Measurements from ENCODE around the gene TLL1.

The TLL1 gene

DNA sequence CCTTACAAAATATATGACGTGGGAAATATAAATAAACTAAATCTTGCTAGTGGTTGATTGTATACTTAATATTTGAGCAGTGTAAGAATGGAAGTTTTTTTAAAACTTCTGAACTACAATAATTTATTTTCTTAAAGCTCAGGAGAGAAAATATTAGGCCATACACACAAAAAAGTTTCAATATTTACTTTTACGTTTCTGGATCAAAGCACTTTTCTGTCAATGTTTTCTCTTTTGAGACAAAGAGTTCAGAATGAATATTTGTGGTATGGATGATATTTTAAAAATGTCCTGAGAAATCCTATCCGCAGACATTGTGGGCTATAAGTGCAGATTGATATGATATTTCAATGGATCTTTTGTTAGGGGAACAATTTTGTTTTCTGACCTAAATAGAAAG, 109.9 kb downstream of the TLL1 start:
- DNase-seq: no peak

DNA sequence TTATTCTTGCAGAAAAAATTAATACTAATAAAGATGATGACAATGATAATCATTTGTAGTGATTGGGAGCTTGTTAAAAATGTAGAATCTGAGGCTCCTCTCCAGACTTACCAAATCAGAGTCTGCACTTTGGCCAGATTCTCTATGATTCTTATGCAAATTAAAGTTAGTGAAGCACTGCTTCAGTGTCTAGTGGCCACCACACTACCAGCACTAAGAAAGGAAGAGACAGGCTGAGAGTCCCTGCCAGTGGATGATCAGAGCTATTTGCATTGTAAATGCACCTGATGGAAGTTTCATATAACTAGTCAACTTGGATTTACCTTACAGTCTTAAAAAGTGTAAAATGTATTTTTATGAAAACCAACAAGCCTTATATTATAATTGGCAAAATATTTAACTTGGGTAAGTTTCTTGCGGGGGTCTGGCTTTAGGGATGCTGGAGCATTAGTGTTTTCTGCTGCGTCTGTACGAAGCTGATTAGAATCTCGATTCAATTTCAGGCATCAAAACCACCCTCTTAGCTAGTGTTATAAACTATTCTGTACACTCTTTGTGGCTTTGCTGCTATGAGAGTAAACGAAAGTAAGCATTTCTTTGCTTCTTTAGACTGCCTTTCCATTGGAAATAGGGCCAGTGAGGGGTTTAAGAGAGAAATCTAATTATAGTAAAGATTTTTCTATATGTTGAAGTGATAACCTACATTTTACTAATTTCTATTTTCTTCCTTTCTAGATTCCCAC, 114.1 kb downstream of the TLL1 start:
- DNase-seq: peak; percentile 18

DNA sequence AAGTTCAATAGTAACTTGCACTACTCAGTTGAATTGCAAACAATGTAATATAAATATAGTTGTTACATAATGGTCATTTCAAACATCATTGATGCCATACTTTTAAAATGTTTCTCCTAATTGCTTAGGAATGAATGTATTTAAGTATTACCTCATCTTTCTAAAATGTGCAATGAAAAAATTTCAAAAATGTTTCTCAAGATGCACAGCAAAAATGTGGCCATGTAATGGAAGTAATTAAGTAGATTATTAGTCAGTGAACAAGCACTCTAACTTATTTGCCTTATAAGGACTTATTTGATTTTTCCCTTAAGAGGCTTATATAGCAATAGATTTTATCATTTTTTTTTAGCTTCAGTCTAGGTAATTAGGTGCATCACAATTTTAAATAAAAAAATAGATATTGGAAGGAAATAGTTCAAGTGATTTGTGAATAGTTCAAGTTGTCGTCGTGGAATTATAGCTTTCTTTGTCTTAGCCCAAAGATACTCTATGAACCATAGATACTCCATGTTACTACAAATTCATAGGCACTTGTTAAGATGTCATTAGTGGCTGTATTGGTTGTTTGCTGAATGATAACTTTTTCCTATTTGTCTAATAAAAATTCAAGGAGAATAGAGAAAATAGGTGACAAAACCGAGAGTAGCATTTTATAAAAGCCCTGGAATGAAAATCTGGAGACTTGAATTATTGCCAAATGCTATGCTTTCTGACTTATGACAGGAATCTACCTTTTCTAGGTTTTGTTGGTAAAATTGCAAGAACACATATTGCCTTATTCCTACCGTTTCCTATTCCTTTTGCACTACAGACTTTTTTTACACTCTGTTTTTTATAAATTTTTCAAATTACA, 118.5 kb downstream of the TLL1 start:
- no peak for DNase-seq

GRCh38 chr4:165992283-165992682, 119.2 kb downstream of the TLL1 start:
- no peak for DNase-seq

DNA sequence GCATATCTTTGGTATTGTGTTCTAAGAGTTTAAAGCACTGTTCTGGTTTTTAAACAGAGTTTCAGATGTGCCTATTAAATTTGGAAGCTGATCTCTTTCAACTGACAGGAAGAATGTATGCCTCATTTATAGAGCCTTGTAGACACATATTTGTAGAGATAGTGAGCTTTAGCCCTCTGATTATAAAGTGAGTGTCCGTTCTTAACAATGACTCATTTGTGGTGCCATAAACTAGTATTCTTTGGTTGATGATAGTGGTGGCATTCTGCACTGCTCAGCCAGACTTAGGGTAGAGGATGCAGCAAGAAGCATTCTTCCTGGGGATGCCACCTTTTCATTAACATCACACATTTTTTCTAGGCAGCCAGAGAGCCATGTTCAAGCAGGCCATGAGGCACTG, 121.7 kb downstream of the TLL1 start:
- DNase-seq: no peak

GRCh38 chr4:166003811-166004210, 130.8 kb downstream of the TLL1 start:
- no peak for DNase-seq

DNA sequence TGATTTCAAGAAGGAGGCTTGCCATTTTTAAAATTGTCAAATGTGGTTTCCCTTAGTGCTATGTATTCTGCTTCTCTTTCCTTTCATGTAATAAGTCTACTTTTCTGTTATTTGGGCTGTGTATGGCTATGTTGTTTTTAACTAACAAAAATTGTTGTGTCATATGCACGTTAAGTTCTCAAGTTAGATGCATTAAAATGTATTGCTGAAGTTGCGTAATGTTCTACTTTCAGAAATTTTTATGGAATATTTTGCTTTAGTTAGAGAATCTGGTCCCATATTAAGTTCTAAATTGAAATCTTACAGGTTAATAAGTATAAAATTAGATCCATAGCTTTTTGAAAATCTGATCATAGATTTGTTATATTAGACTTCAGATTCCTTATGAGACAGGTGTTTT, 133.2 kb downstream of the TLL1 start:
- no peak for DNase-seq

DNA sequence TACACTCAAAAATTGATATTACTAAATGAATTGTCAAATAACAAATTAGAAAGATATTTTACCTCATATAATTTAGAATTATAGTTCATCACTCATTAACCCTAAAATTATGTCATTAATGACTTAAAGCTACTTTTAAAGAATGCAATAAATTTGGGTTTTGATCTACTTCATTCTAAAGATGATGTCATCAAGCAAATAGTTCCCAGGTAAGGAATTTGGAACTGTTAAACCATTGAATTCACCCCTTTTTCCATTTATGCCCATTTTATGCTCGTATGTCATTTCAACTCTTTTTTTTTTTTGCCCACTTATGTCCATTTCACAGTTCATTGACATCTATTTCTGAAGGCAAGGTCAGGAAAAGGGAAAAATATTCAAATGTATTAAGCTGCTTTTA, 135.5 kb downstream of the TLL1 start:
- no peak for DNase-seq

- peak; percentile 16 for DNase-seq
Observed at GRCh38 chr4:166012129-166013030, 139.3 kb downstream of the TLL1 start.

DNA sequence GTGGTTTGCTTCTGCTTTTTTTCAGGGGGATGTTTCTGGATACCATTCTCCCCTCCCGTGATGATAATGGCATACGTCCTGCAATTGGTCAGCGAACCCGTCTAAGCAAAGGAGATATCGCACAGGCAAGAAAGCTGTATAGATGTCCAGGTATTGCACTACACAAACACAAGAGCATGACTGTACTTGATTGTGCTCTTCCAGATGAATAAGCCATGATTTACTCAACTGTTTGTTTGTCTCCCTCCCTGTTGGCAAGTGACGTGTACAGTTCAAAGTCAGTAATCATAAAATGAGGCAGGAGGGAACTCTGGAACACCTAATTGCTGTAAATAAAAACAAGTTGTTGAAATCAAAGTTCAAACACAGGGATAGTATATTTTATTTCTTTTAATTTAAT, 141.4 kb downstream of the TLL1 start:
- no peak for DNase-seq

DNA sequence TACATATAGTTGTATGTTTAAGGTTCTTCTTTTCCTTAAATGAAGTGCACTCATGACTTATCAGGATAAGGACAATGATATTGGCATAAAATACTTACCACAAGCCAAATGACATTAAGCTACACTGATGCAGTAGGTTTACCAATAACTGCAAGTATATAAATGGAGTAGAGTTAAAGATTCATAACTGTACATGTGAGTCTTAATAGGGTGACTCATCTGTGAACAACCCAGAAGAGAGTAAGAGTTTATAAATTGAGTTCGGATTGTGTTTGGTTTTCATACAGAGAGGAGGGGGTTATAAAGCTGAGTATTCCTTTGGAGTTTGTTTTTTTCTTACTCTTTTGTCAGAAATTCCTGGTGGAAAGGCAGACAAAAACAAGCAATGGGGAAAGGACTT, 144.8 kb downstream of the TLL1 start:
- DNase-seq: no peak

- no peak for DNase-seq
Observed at GRCh38 chr4:166019441-166020220, 146.6 kb downstream of the TLL1 start.

- no peak for DNase-seq
Observed at GRCh38 chr4:166021617-166022016, 148.6 kb downstream of the TLL1 start.

DNA sequence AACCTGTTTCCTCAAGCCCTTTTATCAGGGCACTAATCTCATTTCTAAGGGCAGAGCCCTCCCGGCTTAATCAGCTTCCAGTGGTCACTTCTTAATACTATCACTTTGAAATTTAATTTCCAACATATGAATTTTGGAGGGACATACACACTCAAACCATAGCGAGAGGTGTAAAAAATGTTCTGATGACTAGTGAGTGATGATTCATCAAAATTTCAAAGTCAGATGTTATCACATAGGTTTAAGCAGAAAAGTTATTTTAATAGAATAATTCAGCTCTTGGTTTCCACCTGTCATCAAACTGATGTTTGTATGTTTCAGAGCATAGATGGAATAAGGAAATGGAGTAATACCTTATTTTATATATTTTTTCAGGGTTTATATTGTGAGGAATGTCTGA, 161.9 kb downstream of the TLL1 start:
- no peak for DNase-seq

GRCh38 chr4:166039822-166040221, 166.8 kb downstream of the TLL1 start:
- no peak for DNase-seq

GRCh38 chr4:166042510-166043055, 169.5 kb downstream of the TLL1 start:
- DNase-seq: peak; percentile 23

- DNase-seq: no peak
Observed at GRCh38 chr4:166043801-166044200, 170.8 kb downstream of the TLL1 start.

DNA sequence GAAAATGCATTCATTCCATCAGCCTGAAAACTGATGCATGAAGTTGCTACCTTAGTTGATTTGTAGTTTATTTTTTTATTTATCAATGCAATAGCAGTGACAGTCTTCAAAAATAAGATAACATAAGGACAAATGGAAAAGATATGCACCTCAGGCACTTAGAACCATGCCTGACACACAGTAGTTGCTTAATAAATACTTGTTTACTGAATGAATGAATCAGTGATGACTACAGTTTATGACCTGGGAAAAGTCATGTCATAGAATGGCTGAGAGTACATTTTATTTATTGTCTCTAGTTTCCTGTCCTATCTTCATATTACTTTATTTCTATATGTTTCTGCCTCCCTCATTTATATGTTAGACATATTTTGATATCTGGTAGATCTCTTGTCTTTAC, 171.8 kb downstream of the TLL1 start:
- DNase-seq: no peak

DNA sequence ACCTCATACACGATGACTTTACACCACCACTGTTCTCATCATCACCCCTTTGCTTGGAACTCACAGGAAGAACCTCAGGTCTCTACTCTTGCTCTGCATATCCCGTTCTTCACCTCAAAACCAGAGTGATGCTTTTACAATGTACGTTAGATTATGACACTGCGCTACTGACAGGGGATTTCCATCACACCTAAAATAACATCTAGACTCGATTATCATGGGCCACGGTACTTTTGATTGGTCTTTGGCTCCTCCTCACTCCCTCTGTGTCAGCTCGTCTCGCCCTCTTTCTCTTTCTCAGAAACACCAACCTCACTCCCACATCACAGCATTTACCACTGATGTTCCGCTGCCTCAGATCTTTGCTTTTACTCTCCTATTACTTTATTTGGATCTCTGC, 172.4 kb downstream of the TLL1 start:
- no peak for DNase-seq

GRCh38 chr4:166049036-166049435, 176.0 kb downstream of the TLL1 start:
- DNase-seq: peak; percentile 25

DNA sequence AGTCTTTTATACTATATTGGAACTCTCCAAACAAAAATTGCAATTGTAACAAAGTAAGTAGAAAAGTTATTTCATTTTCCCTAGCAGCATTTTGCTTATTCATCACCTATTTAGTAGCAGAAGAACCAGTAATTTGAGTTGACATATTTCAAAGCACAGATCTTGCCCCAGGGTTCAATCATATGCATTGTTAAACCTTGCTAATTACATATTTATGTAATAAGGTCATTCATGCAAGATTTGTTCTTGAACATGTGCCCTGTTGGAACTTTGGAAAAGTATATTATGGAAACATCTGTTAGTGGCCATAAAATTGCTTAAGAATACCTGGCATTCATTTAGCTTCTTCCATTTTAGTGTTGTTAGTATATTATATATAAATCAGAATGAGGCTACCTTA, 191.7 kb downstream of the TLL1 start:
- no peak for DNase-seq

- DNase-seq: no peak
Observed at GRCh38 chr4:166065324-166065723, 192.3 kb downstream of the TLL1 start.
